ENCODE results near the gene FCSK. TPM values are rescaled to one million over a fixed set of nuclear protein-coding genes. Genes with fewer than 3 reads are reported as not detected.

The FCSK gene
- total RNA-seq, 1 donor from 2014 or later: 20.6 TPM

DNA sequence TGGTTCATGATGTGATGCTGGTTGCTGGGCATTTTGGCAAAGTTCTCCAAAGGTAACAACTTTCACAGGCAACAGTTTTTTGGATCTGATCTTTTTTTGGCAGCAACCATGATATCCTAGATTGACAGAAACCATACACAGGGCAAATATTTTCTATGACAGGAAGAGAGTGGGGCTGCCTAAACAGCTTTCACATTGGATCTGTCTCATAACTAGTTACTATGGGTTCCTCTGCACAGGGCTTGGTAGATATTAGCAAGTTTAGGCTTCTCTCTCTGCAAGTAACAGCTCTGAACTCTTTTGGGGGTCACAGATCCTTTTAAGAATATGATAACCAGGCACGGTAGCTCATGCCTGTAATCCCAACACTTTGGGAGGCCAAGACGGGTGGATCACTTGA lies 40.4 kb downstream of the FCSK start:
- Histone ChIP-seq H3K27ac (no peak overlapping the region), H3K9me3 (no peaks in the 10 kb centered on the region), H3K27me3 (no peaks in the 10 kb centered on the region), H3K4me1 (no peaks in the 10 kb centered on the region), H3K36me3 (peaks cover 0 to 50% of the 10 kb centered on the region in 2 donors), H3K4me3 (no peak overlapping the region)
- intact Hi-C loops (cut with DNase I): no loop called here
- DNase-seq (ENCODE audit: extremely low spot score in 2 of 2): no peak
- TF ChIP-seq POLR2AphosphoS5 (IDR thresholded peaks at IDR 0.05; ENCODE audit: insufficient read depth in 1 of 2, low read depth in 1 of 2) (no peak), POLR2A (IDR thresholded peaks at IDR 0.05) (no peak)
- TF ChIP-seq, protein P1, sequence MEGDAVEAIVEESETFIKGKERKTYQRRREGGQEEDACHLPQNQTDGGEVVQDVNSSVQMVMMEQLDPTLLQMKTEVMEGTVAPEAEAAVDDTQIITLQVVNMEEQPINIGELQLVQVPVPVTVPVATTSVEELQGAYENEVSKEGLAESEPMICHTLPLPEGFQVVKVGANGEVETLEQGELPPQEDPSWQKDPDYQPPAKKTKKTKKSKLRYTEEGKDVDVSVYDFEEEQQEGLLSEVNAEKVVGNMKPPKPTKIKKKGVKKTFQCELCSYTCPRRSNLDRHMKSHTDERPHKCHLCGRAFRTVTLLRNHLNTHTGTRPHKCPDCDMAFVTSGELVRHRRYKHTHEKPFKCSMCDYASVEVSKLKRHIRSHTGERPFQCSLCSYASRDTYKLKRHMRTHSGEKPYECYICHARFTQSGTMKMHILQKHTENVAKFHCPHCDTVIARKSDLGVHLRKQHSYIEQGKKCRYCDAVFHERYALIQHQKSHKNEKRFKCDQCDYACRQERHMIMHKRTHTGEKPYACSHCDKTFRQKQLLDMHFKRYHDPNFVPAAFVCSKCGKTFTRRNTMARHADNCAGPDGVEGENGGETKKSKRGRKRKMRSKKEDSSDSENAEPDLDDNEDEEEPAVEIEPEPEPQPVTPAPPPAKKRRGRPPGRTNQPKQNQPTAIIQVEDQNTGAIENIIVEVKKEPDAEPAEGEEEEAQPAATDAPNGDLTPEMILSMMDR (IDR thresholded peaks at IDR 0.05): no peak

- intact Hi-C loops (cut with DNase I): no loop called here
- H3K27ac ChIP-seq: no peak overlapping the region
- DNase-seq (ENCODE audit: extremely low spot score in 2 of 2): no peak
- no peak overlapping the region for H3K4me3 ChIP-seq
- H3K9me3 ChIP-seq: no peaks in the 10 kb centered on the region
- peaks cover 0 to 53% of the 10 kb centered on the region in 2 donors for H3K36me3 ChIP-seq
- no peaks in the 10 kb centered on the region for H3K27me3 ChIP-seq
- H3K4me1 ChIP-seq: no peaks in the 10 kb centered on the region
- TF ChIP-seq POLR2AphosphoS5 (IDR thresholded peaks at IDR 0.05; ENCODE audit: insufficient read depth in 1 of 2, low read depth in 1 of 2): no peak
- no peak for TF ChIP-seq POLR2A (IDR thresholded peaks at IDR 0.05)
- TF ChIP-seq, protein P1 (IDR thresholded peaks at IDR 0.05): no peak
Observed at GRCh38 chr16:70495425-70496182, 41.2 kb downstream of the FCSK start.

GRCh38 chr16:70496513-70496912 lies 42.1 kb downstream of the FCSK start:
- H3K27ac ChIP-seq: no peak overlapping the region
- peaks cover 0 to 59% of the 10 kb centered on the region in 2 donors for H3K36me3 ChIP-seq
- no peak for DNase-seq (ENCODE audit: extremely low spot score in 2 of 2)
- no peaks in the 10 kb centered on the region for H3K4me1 ChIP-seq
- intact Hi-C loops (cut with DNase I): no loop called here
- H3K27me3 ChIP-seq: no peaks in the 10 kb centered on the region
- no peaks in the 10 kb centered on the region for H3K9me3 ChIP-seq
- TF ChIP-seq, protein P1 (IDR thresholded peaks at IDR 0.05): no peak
- TF ChIP-seq POLR2AphosphoS5 (IDR thresholded peaks at IDR 0.05; ENCODE audit: insufficient read depth in 1 of 2, low read depth in 1 of 2) (no peak), POLR2A (IDR thresholded peaks at IDR 0.05) (no peak)
- no peak overlapping the region for H3K4me3 ChIP-seq

DNA sequence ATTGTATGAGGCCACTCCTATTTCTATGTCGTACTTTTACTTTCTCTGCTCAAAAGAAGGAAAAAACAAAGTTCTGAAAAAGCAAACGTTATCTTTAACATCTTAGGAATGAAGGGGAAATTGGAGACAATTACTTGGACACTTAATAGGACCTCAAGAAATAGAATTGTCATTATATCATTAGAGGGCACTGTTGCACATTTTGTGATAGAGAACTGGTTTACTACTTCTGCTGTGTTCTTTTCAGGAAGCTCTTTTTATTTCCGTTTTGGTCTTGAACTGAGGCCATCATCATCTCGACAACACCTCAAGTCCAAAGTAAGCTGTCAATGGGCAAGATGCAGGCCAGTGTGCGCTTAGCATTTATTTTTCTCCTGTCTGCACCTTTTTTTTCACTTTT lies 54.4 kb downstream of the FCSK start:
- Histone ChIP-seq H3K36me3 (peaks cover 0 to 71% of the 10 kb centered on the region in 2 donors), H3K4me3 (no peak overlapping the region), H3K27me3 (no peaks in the 10 kb centered on the region), H3K27ac (no peak overlapping the region), H3K9me3 (no peaks in the 10 kb centered on the region), H3K4me1 (no peaks in the 10 kb centered on the region)
- intact Hi-C loops (cut with DNase I): loop anchor here (5.0 kb wide), 1 partner anchor 1219 kb away; no protein-coding TSS in a partner anchor
- no peak for DNase-seq (ENCODE audit: extremely low spot score in 2 of 2)
- TF ChIP-seq POLR2AphosphoS5 (IDR thresholded peaks at IDR 0.05; ENCODE audit: insufficient read depth in 1 of 2, low read depth in 1 of 2) (no peak), POLR2A (IDR thresholded peaks at IDR 0.05) (no peak)
- TF ChIP-seq, protein P1 (IDR thresholded peaks at IDR 0.05): no peak

- intact Hi-C loops (cut with DNase I): no loop called here
- H3K36me3 ChIP-seq: peaks cover 0 to 85% of the 10 kb centered on the region in 2 donors
Observed at GRCh38 chr16:70510216-70510615, 55.8 kb downstream of the FCSK start.

More at GRCh38 chr16:70510216-70510615, 55.8 kb downstream of the FCSK start:
- no peaks in the 10 kb centered on the region for H3K9me3 ChIP-seq
- DNase-seq (ENCODE audit: extremely low spot score in 2 of 2): no peak
- TF ChIP-seq, protein P1 (IDR thresholded peaks at IDR 0.05): no peak
- TF ChIP-seq POLR2A (IDR thresholded peaks at IDR 0.05): no peak
- no peak for TF ChIP-seq POLR2AphosphoS5 (IDR thresholded peaks at IDR 0.05; ENCODE audit: insufficient read depth in 1 of 2, low read depth in 1 of 2)
- H3K4me1 ChIP-seq: no peaks in the 10 kb centered on the region
- no peak overlapping the region for H3K27ac ChIP-seq
- H3K4me3 ChIP-seq: no peak overlapping the region
- H3K27me3 ChIP-seq: no peaks in the 10 kb centered on the region

All from vagina (tissue), 2 donors.